IPS-NIHi11 (cell line): Measurements from ENCODE around the gene OS9.

Source experiments
- DNase-seq: peaks from one replicate; pipeline ENCODE4 v3.0.0; 2012; ENCODE audit warnings: mixed read lengths, low spot score

Gene OS9

GRCh38 chr12:57735952-57736740, 42.2 kb downstream of the OS9 start:
- DNase-seq: peak; percentile 89

GRCh38 chr12:57736741-57737466, 43.0 kb downstream of the OS9 start:
- DNase-seq: no peak

- peak; percentile 59 for DNase-seq
These were observed 43.8 kb downstream of the OS9 start for GRCh38 chr12:57737467-57738460.

- peak; percentile 71 for DNase-seq
These were observed 44.8 kb downstream of the OS9 start, which contains the start of gene AGAP2 for GRCh38 chr12:57738661-57739237. TSS of gene AGAP2 (minus strand) at chr12:57738742. CDS start at chr12:57738246, 496 bp downstream.

- DNase-seq: no peak
These were observed 45.5 kb downstream of the OS9 start for GRCh38 chr12:57739387-57739786.

- DNase-seq: no peak
These were observed 46.1 kb downstream of the OS9 start for GRCh38 chr12:57739914-57740538.

GRCh38 chr12:57740656-57741412, 46.9 kb downstream of the OS9 start:
- no peak for DNase-seq

- DNase-seq: no peak
These were observed 47.5 kb downstream of the OS9 start for GRCh38 chr12:57741413-57741789.

- DNase-seq: no peak
These were observed 48.2 kb downstream of the OS9 start for GRCh38 chr12:57741844-57742738.

GRCh38 chr12:57743769-57744168, 49.8 kb downstream of the OS9 start:
- no peak for DNase-seq

GRCh38 chr12:57744194-57744776, 50.4 kb downstream of the OS9 start:
- DNase-seq: no peak

- peak; percentile 95 for DNase-seq
These were observed 51.0 kb downstream of the OS9 start, which contains the start of gene TSPAN31 for GRCh38 chr12:57744777-57745484. TSS of gene TSPAN31 (plus strand) at chr12:57745039. CDS start at chr12:57745155, 116 bp downstream.

GRCh38 chr12:57745485-57745881, 51.6 kb downstream of the OS9 start:
- no peak for DNase-seq

GRCh38 chr12:57746025-57746424, 52.1 kb downstream of the OS9 start:
- no peak for DNase-seq

GRCh38 chr12:57749061-57749460, 55.1 kb downstream of the OS9 start:
- no peak for DNase-seq

- no peak for DNase-seq
These were observed 56.9 kb downstream of the OS9 start for GRCh38 chr12:57750561-57751431.

- no peak for DNase-seq
These were observed 57.5 kb downstream of the OS9 start for GRCh38 chr12:57751432-57751787.
